ENCODE measurements around the gene LOC101059915. TPM values are rescaled to one million over a fixed set of nuclear protein-coding genes. Genes with fewer than 3 reads are reported as not detected.
"Not testable (repeated sequence)": the region's sequence is repeated elsewhere in the genome, so short reads cannot be mapped to it uniquely, and the experiment has no call there.

The LOC101059915 gene

GRCh38 chrX:71719195-71719594 lies 51.8 kb downstream of the LOC101059915 start:
- not testable (repeated sequence) for H3K9ac ChIP-seq (ENCODE audit: insufficient read depth in 1 of 2, low read length in 2 of 2); H3K4me1 ChIP-seq (ENCODE audit: control insufficient read depth in 5 of 5, insufficient read depth in 5 of 5, low read length in 5 of 5); H3K27ac ChIP-seq (ENCODE audit: low read depth in 1 of 2, low read length in 1 of 2); H3K36me3 ChIP-seq (ENCODE audit: control insufficient read depth in 4 of 4, insufficient read depth in 4 of 4, low read length in 4 of 4); ATAC-seq (ENCODE audit: insufficient read depth, low FRiP score); H3K4me3 ChIP-seq; H3K9me3 ChIP-seq (ENCODE audit: control insufficient read depth in 4 of 4, insufficient read depth in 3 of 4, low read length in 3 of 4); H3K27me3 ChIP-seq (ENCODE audit: control insufficient read depth in 3 of 3, insufficient read depth in 3 of 3, low read length in 2 of 3); DNase-seq
- WGBS, 2 donors = 92% methylated on average over 11 of the region's 30 CpGs; no CpG with 5 or more reads in 1 of the 2 donors

GRCh38 chrX:71720289-71720886 lies 53.0 kb downstream of the LOC101059915 start:
- H3K9ac ChIP-seq (ENCODE audit: insufficient read depth in 1 of 2, low read length in 2 of 2); H3K27ac ChIP-seq (ENCODE audit: low read depth in 1 of 2, low read length in 1 of 2); ATAC-seq (ENCODE audit: insufficient read depth, low FRiP score); H3K4me1 ChIP-seq (ENCODE audit: control insufficient read depth in 5 of 5, insufficient read depth in 5 of 5, low read length in 5 of 5); H3K4me3 ChIP-seq; H3K27me3 ChIP-seq (ENCODE audit: control insufficient read depth in 3 of 3, insufficient read depth in 3 of 3, low read length in 2 of 3); H3K9me3 ChIP-seq (ENCODE audit: control insufficient read depth in 4 of 4, insufficient read depth in 3 of 4, low read length in 3 of 4); H3K36me3 ChIP-seq (ENCODE audit: control insufficient read depth in 4 of 4, insufficient read depth in 4 of 4, low read length in 4 of 4); DNase-seq: not testable (repeated sequence)
- WGBS, 2 donors = no CpG with 5 or more reads among the region's 20 CpGs

Small RNAs within 50 kb of the gene (small RNA-seq; reads per million reads assigned to genes)
- not detected for gene BX276092.4 (ENCODE audit: low replicate concordance)

Other genes with a start within 250 kb of the LOC101059915 start
- gene OGT, start 134.4 kb upstream of the LOC101059915 start, total RNA-seq = 100 to 1,000 TPM in 1 of 2 donors, 10 to 100 TPM in 1; 91.3 to 385 TPM
- 10 to 100 TPM; 32.3 to 54.2 TPM for gene OGT, start 134.4 kb upstream of the LOC101059915 start, polyA plus RNA-seq
- 1 to 10 TPM; 2.2 to 3.7 TPM for gene GCNA, start 89.1 kb upstream of the LOC101059915 start, total RNA-seq
- 1 to 10 TPM in 1 of 2 donors, under 1 TPM in 1; 0.92 to 1.5 TPM for gene GCNA, start 89.1 kb upstream of the LOC101059915 start, polyA plus RNA-seq
- under 1 TPM; 0.40 to 0.74 TPM for gene CXCR3, start 49.0 kb upstream of the LOC101059915 start, total RNA-seq
- gene CXCR3, start 49.0 kb upstream of the LOC101059915 start, polyA plus RNA-seq = under 1 TPM; 0.62 to 0.87 TPM
- gene CXorf49, start 50.7 kb downstream of the LOC101059915 start, total RNA-seq = not detected
- not detected for gene CXorf49, start 50.7 kb downstream of the LOC101059915 start, polyA plus RNA-seq
- gene CXorf49B, start 95.8 kb downstream of the LOC101059915 start, total RNA-seq = not detected
- not detected for gene CXorf49B, start 95.8 kb downstream of the LOC101059915 start, polyA plus RNA-seq
- 1 to 10 TPM; 7.5 to 9.9 TPM for gene NHSL2, start 243.3 kb downstream of the LOC101059915 start, total RNA-seq
- 1 to 10 TPM; 1.4 to 2.0 TPM for gene NHSL2, start 243.3 kb downstream of the LOC101059915 start, polyA plus RNA-seq

Measured in lung (tissue), 11 donors.